GM12801 (cell line): ENCODE results near the gene TBC1D8.

Source experiments
- CTCF ChIP-seq: IDR thresholded peaks from one replicate; pipeline ENCODE4 v1.5.1; 2011; ENCODE audit warnings: control low read depth; ENCODE audit not compliant: insufficient read length; ENCODE audit errors: extremely low read depth

The TBC1D8 gene

GRCh38 chr2:101012054-101012705 is 139.0 kb downstream of the TBC1D8 start:
- TF ChIP-seq CTCF: no peak

GRCh38 chr2:101011152-101011551 is 140.0 kb downstream of the TBC1D8 start:
- no peak for TF ChIP-seq CTCF

- no peak for TF ChIP-seq CTCF
These were observed 143.5 kb downstream of the TBC1D8 start for GRCh38 chr2:101007415-101008345.

GRCh38 chr2:101006065-101006715 is 145.0 kb downstream of the TBC1D8 start:
- TF ChIP-seq CTCF: no peak

GRCh38 chr2:101004620-101005325 is 146.4 kb downstream of the TBC1D8 start:
- no peak for TF ChIP-seq CTCF

- TF ChIP-seq CTCF: no peak
These were observed 147.9 kb downstream of the TBC1D8 start for GRCh38 chr2:101003278-101003775.
